Astrocyte (in vitro differentiated cells and primary cell): Measurements from ENCODE around the gene SUPT3H. TPM values are rescaled to one million over a fixed set of nuclear protein-coding genes. Genes with fewer than 3 reads are reported as not detected.
A peak's percentile ranks its signal among the peaks of the same experiment; 100 is the strongest.

ENCODE experiments used
- DNase-seq: peaks from one replicate; pipeline ENCODE4 v3.0.0-alpha.2; 2010; ENCODE audit warnings: low read depth
- FAIRE-seq: peaks from 2 replicates; lab custom pipeline; 2011; peaks lifted over from hg19 to GRCh38; lab: Jason Lieb, UNC
- H2AFZ ChIP-seq: 2 replicates; pipeline ENCODE4 v1.6.0; 2012; ENCODE audit warnings: low read depth, low read length, inconsistent platforms
- H3K27ac ChIP-seq: 2 replicates; pipeline ENCODE4 v1.5.1; 2011; ENCODE audit warnings: low read depth, low read length, inconsistent platforms
- H3K27me3 ChIP-seq: 2 replicates; pipeline ENCODE4 v1.6.0; 2011; ENCODE audit warnings: low read length, inconsistent platforms; ENCODE audit not compliant: insufficient read depth
- H3K36me3 ChIP-seq: 2 replicates; pipeline ENCODE4 v1.5.1; 2011; ENCODE audit warnings: low read length, inconsistent platforms; ENCODE audit not compliant: insufficient read depth
- H3K4me1 ChIP-seq: 2 replicates; pipeline ENCODE4 v1.5.1; 2011; ENCODE audit warnings: low read length, inconsistent platforms; ENCODE audit not compliant: insufficient read depth
- H3K4me2 ChIP-seq: 2 replicates; pipeline ENCODE4 v1.6.0; 2012; ENCODE audit warnings: low read length, inconsistent platforms
- H3K4me3 ChIP-seq: 2 replicates; pipeline ENCODE4 v1.5.1; 2011; ENCODE audit warnings: low read depth, mild to moderate bottlenecking, low read length, inconsistent platforms; ENCODE audit not compliant: insufficient read depth
- H3K79me2 ChIP-seq: 2 replicates; pipeline ENCODE4 v1.6.0; 2012; ENCODE audit warnings: mild to moderate bottlenecking, low read length, inconsistent platforms; ENCODE audit not compliant: insufficient read depth
- H3K9ac ChIP-seq: 2 replicates; pipeline ENCODE4 v1.6.0; 2012; ENCODE audit warnings: mild to moderate bottlenecking, low read length, inconsistent platforms
- H3K9me3 ChIP-seq: 2 replicates; pipeline ENCODE4 v1.5.1; 2012; ENCODE audit warnings: low read depth, mild to moderate bottlenecking, low read length, inconsistent platforms; ENCODE audit not compliant: insufficient read depth
- H4K20me1 ChIP-seq: 2 replicates; pipeline ENCODE4 v1.6.0; 2012; ENCODE audit warnings: low read length, inconsistent platforms; ENCODE audit not compliant: insufficient read depth
- H3K27ac Mint-ChIP-seq: one replicate; pipeline ENCODE4 v1.8.0; 2021; ENCODE audit warnings: mild to moderate bottlenecking, mixed read lengths; ENCODE audit not compliant: unreplicated experiment
- H3K27me3 Mint-ChIP-seq: one replicate; pipeline ENCODE4 v1.8.0; 2021; ENCODE audit warnings: low read depth, mixed read lengths; ENCODE audit not compliant: unreplicated experiment
- H3K36me3 Mint-ChIP-seq: one replicate; pipeline ENCODE4 v1.8.0; 2021; ENCODE audit warnings: low read depth, mixed read lengths; ENCODE audit not compliant: unreplicated experiment
- H3K4me1 Mint-ChIP-seq: one replicate; pipeline ENCODE4 v1.8.0; 2021; ENCODE audit warnings: low read depth, mixed read lengths; ENCODE audit not compliant: unreplicated experiment
- H3K4me3 Mint-ChIP-seq: one replicate; pipeline ENCODE4 v1.8.0; 2021; ENCODE audit warnings: mild to moderate bottlenecking, moderate library complexity, mixed read lengths; ENCODE audit not compliant: unreplicated experiment
- H3K9me3 Mint-ChIP-seq: one replicate; pipeline ENCODE4 v1.8.0; 2021; ENCODE audit warnings: mild to moderate bottlenecking, mixed read lengths; ENCODE audit not compliant: unreplicated experiment
- EZH2 ChIP-seq: IDR thresholded peaks from 2 replicates; pipeline ENCODE4 v1.6.1; 2012; ENCODE audit warnings: mild to moderate bottlenecking, low read length, inconsistent platforms; ENCODE audit not compliant: insufficient read depth
- total RNA-seq: library from RNA; stranded (reverse); gene quantifications from 2 replicates; pipeline ENCODE4 v1.2.1, GENCODE V29; 2021
- TF ChIP-seq, protein P1 (sequence below): IDR thresholded peaks from 2 replicates; pipeline ENCODE4 v1.5.1; 2011; ENCODE audit warnings: low read depth, mild to moderate bottlenecking, inconsistent platforms, low read length, moderate library complexity; ENCODE audit not compliant: insufficient read depth

The SUPT3H gene
- total RNA-seq, 1 donor from 2014 or later: 12.4 TPM

DNA sequence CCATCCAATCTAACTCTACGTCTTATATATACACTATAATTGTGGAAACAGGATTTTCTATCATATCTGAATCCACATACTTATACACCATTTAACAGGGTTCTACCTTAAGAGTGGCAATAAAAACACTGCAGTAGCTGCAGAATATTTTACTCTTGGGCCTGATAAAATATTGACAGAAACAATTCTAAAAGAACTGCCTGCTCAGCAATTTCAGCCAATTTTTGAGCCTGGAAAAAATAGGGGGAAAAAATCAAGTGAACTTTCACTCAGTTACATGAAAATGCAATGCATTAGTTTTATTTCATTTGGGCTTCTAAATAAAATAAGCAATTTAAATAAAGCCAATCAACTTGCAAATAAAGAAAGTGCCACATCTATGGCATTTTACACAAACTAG is 296.1 kb downstream of the SUPT3H start:
- peaks cover 12% of the 10 kb centered on the region for H3K9me3 Mint-ChIP-seq

GRCh38 chr6:45078432-45078831 is 299.3 kb downstream of the SUPT3H start:
- peaks cover 12% of the 10 kb centered on the region for H3K9me3 Mint-ChIP-seq
- H3K36me3 Mint-ChIP-seq: peaks cover 11% of the 10 kb centered on the region
- H3K4me3 ChIP-seq: no peak overlapping the region
- H3K4me1 Mint-ChIP-seq: peaks cover 21% of the 10 kb centered on the region
- no peak overlapping the region for H2AFZ ChIP-seq
- H3K36me3 ChIP-seq: no peaks in the 10 kb centered on the region
- no peak for TF ChIP-seq EZH2
- TF ChIP-seq, protein P1, sequence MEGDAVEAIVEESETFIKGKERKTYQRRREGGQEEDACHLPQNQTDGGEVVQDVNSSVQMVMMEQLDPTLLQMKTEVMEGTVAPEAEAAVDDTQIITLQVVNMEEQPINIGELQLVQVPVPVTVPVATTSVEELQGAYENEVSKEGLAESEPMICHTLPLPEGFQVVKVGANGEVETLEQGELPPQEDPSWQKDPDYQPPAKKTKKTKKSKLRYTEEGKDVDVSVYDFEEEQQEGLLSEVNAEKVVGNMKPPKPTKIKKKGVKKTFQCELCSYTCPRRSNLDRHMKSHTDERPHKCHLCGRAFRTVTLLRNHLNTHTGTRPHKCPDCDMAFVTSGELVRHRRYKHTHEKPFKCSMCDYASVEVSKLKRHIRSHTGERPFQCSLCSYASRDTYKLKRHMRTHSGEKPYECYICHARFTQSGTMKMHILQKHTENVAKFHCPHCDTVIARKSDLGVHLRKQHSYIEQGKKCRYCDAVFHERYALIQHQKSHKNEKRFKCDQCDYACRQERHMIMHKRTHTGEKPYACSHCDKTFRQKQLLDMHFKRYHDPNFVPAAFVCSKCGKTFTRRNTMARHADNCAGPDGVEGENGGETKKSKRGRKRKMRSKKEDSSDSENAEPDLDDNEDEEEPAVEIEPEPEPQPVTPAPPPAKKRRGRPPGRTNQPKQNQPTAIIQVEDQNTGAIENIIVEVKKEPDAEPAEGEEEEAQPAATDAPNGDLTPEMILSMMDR: no peak
- no peak overlapping the region for H3K4me2 ChIP-seq
- H3K27ac Mint-ChIP-seq: no peak overlapping the region
- H3K27ac ChIP-seq: no peak overlapping the region
- no peak overlapping the region for H3K4me3 Mint-ChIP-seq
- no peaks in the 10 kb centered on the region for H3K79me2 ChIP-seq
- FAIRE-seq (peak; percentile 66), DNase-seq (no peak)
- H3K27me3 ChIP-seq: no peaks in the 10 kb centered on the region
- peaks cover 22% of the 10 kb centered on the region for H3K4me1 ChIP-seq
- no peaks in the 10 kb centered on the region for H4K20me1 ChIP-seq
- no peak overlapping the region for H3K9ac ChIP-seq
- no peaks in the 10 kb centered on the region for H3K27me3 Mint-ChIP-seq
- no peaks in the 10 kb centered on the region for H3K9me3 ChIP-seq

More for the DNA sequence above, 296.1 kb downstream of the SUPT3H start:
- Histone ChIP-seq H3K9ac (no peak overlapping the region), H3K79me2 (no peaks in the 10 kb centered on the region), H3K4me3 (no peak overlapping the region), H3K27ac (no peak overlapping the region), H3K4me1 (peaks cover 2% of the 10 kb centered on the region), H3K4me2 (no peak overlapping the region), H4K20me1 (no peaks in the 10 kb centered on the region), H3K9me3 (no peaks in the 10 kb centered on the region), H3K27me3 (no peaks in the 10 kb centered on the region), H3K36me3 (no peaks in the 10 kb centered on the region), H2AFZ (no peak overlapping the region)
- Mint-ChIP-seq H3K4me3 (no peak overlapping the region), H3K27ac (no peak overlapping the region), H3K36me3 (peaks cover 11% of the 10 kb centered on the region), H3K27me3 (no peaks in the 10 kb centered on the region), H3K4me1 (peaks cover 2% of the 10 kb centered on the region)
- no peak for DNase-seq
- no peak for FAIRE-seq
- TF ChIP-seq, protein P1: no peak
- TF ChIP-seq EZH2: no peak

- no peak overlapping the region for H3K4me2 ChIP-seq
- DNase-seq (peak; percentile 69), FAIRE-seq (no peak)
- no peak overlapping the region for H3K9ac ChIP-seq
- TF ChIP-seq EZH2: no peak
- TF ChIP-seq, protein P1: no peak
- Mint-ChIP-seq H3K4me3 (no peak overlapping the region), H3K36me3 (peaks cover 11% of the 10 kb centered on the region), H3K27me3 (no peaks in the 10 kb centered on the region), H3K9me3 (peaks cover 12% of the 10 kb centered on the region), H3K27ac (no peak overlapping the region), H3K4me1 (peaks cover 26% of the 10 kb centered on the region)
- no peak overlapping the region for H3K4me3 ChIP-seq
- H4K20me1 ChIP-seq: no peaks in the 10 kb centered on the region
- H3K27ac ChIP-seq: peak overlapping the region; percentile 92
- H3K36me3 ChIP-seq: no peaks in the 10 kb centered on the region
- H3K9me3 ChIP-seq: no peaks in the 10 kb centered on the region
- H3K79me2 ChIP-seq: no peaks in the 10 kb centered on the region
- H3K4me1 ChIP-seq: peaks cover 22% of the 10 kb centered on the region
- no peaks in the 10 kb centered on the region for H3K27me3 ChIP-seq
- H2AFZ ChIP-seq: no peak overlapping the region
Measured at GRCh38 chr6:45076217-45076930, 301.4 kb downstream of the SUPT3H start.
